ENCODE data around the gene GFI1. TPM values are rescaled to one million over a fixed set of nuclear protein-coding genes. Genes with fewer than 3 reads are reported as not detected.
"Not testable (repeated sequence)": the region's sequence is repeated elsewhere in the genome, so short reads cannot be mapped to it uniquely, and the experiment has no call there.

The GFI1 gene
- 0.11 and 0.18 TPM in 2 replicates for total RNA-seq
- long read RNA-seq, result 0 reads

- peak within 1 kb of the TSS; percentile 75 for H3K4me3 Mint-ChIP-seq (ENCODE audit: unreplicated experiment)
- no peak for TF ChIP-seq CTCF (IDR thresholded peaks at IDR 0.05)
- H3K36me3 Mint-ChIP-seq (ENCODE audit: unreplicated experiment), result no peaks in the 10 kb centered on the region
- H3K9me3 Mint-ChIP-seq (ENCODE audit: unreplicated experiment), result no peaks in the 10 kb centered on the region
- H3K27me3 Mint-ChIP-seq (ENCODE audit: unreplicated experiment), result peaks cover 71% of the 10 kb centered on the region
- H3K4me1 Mint-ChIP-seq (ENCODE audit: unreplicated experiment), result peaks cover 41% of the 10 kb centered on the region
- DNase-seq (ENCODE audit: extremely low spot score, unreplicated experiment), result no peak
- H3K27ac Mint-ChIP-seq (ENCODE audit: unreplicated experiment), result no peak within 1 kb of the TSS
Observed at GRCh38 chr1:92486251-92487077, at the start of gene GFI1. GFI1 (minus strand) TSS chr1:92486925; CDS start chr1:92483487, 3,438 bp downstream.

- not testable (repeated sequence) for DNase-seq (ENCODE audit: extremely low spot score, unreplicated experiment); H3K36me3 Mint-ChIP-seq (ENCODE audit: unreplicated experiment); H3K27me3 Mint-ChIP-seq (ENCODE audit: unreplicated experiment); H3K4me1 Mint-ChIP-seq (ENCODE audit: unreplicated experiment); H3K27ac Mint-ChIP-seq (ENCODE audit: unreplicated experiment); H3K4me3 Mint-ChIP-seq (ENCODE audit: unreplicated experiment); H3K9me3 Mint-ChIP-seq (ENCODE audit: unreplicated experiment)
Observed at GRCh38 chr1:92532371-92532770, 45.6 kb upstream of the GFI1 start.

- not testable (repeated sequence) for DNase-seq (ENCODE audit: extremely low spot score, unreplicated experiment); H3K36me3 Mint-ChIP-seq (ENCODE audit: unreplicated experiment); H3K4me1 Mint-ChIP-seq (ENCODE audit: unreplicated experiment); H3K27me3 Mint-ChIP-seq (ENCODE audit: unreplicated experiment); H3K4me3 Mint-ChIP-seq (ENCODE audit: unreplicated experiment); H3K27ac Mint-ChIP-seq (ENCODE audit: unreplicated experiment); H3K9me3 Mint-ChIP-seq (ENCODE audit: unreplicated experiment)
Observed at GRCh38 chr1:92531939-92532338, 45.2 kb upstream of the GFI1 start.

- no peaks in the 10 kb centered on the region for H3K27me3 Mint-ChIP-seq (ENCODE audit: unreplicated experiment)
- no peak for TF ChIP-seq CTCF (IDR thresholded peaks at IDR 0.05)
- H3K27ac Mint-ChIP-seq (ENCODE audit: unreplicated experiment), result no peak overlapping the region
- peaks cover 8% of the 10 kb centered on the region for H3K36me3 Mint-ChIP-seq (ENCODE audit: unreplicated experiment)
- H3K4me3 Mint-ChIP-seq (ENCODE audit: unreplicated experiment), result no peak overlapping the region
- DNase-seq (ENCODE audit: extremely low spot score, unreplicated experiment), result no peak
- no peaks in the 10 kb centered on the region for H3K9me3 Mint-ChIP-seq (ENCODE audit: unreplicated experiment)
- H3K4me1 Mint-ChIP-seq (ENCODE audit: unreplicated experiment), result no peaks in the 10 kb centered on the region
Observed at GRCh38 chr1:92527670-92528069, 40.9 kb upstream of the GFI1 start.

- H3K4me1 Mint-ChIP-seq (ENCODE audit: unreplicated experiment); H3K4me3 Mint-ChIP-seq (ENCODE audit: unreplicated experiment); H3K27ac Mint-ChIP-seq (ENCODE audit: unreplicated experiment); H3K27me3 Mint-ChIP-seq (ENCODE audit: unreplicated experiment); H3K36me3 Mint-ChIP-seq (ENCODE audit: unreplicated experiment); DNase-seq (ENCODE audit: extremely low spot score, unreplicated experiment); H3K9me3 Mint-ChIP-seq (ENCODE audit: unreplicated experiment): not testable (repeated sequence)
Observed at GRCh38 chr1:92524944-92525590, 38.3 kb upstream of the GFI1 start.

- Mint-ChIP-seq H3K27me3 (ENCODE audit: unreplicated experiment) (no peaks in the 10 kb centered on the region), H3K36me3 (ENCODE audit: unreplicated experiment) (peaks cover 14% of the 10 kb centered on the region), H3K4me3 (ENCODE audit: unreplicated experiment) (no peak overlapping the region), H3K9me3 (ENCODE audit: unreplicated experiment) (no peaks in the 10 kb centered on the region), H3K27ac (ENCODE audit: unreplicated experiment) (no peak overlapping the region), H3K4me1 (ENCODE audit: unreplicated experiment) (no peaks in the 10 kb centered on the region)
- no peak for DNase-seq (ENCODE audit: extremely low spot score, unreplicated experiment)
- TF ChIP-seq CTCF (IDR thresholded peaks at IDR 0.05), result no peak
Observed at GRCh38 chr1:92519043-92519442, 32.3 kb upstream of the GFI1 start.

Data from osteocyte (in vitro differentiated cells).